ENCODE results near the gene MUCL3. TPM values are rescaled to one million over a fixed set of nuclear protein-coding genes. Genes with fewer than 3 reads are reported as not detected.

Gene MUCL3
- total RNA-seq, 1 experiment from 2014 or later, result 0.15 TPM

DNA sequence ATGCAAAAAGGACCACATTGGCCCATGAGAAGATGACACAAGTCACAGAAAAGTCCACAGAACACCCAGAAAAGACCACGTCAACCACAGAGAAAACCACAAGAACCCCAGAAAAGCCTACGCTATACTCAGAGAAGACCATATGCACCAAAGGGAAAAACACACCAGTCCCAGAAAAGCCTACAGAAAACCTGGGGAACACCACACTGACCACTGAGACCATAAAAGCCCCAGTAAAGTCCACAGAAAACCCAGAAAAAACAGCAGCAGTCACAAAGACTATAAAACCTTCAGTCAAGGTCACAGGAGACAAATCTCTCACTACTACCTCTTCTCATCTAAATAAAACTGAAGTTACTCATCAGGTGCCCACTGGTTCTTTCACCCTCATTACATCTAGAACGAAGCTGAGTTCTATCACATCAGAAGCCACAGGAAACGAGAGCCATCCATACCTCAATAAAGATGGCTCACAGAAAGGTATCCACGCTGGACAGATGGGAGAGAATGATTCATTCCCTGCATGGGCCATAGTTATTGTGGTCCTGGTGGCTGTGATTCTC lies 11.2 kb downstream of the MUCL3 start:
- no peak for TF ChIP-seq YY1 (IDR thresholded peaks at IDR 0.05; ENCODE audit: extremely low read depth, insufficient replicate concordance, low read depth, low read length)
- TF ChIP-seq, protein P1, sequence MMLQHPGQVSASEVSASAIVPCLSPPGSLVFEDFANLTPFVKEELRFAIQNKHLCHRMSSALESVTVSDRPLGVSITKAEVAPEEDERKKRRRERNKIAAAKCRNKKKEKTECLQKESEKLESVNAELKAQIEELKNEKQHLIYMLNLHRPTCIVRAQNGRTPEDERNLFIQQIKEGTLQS (IDR thresholded peaks at IDR 0.05), result no peak
- no peak for TF ChIP-seq ZFX (IDR thresholded peaks at IDR 0.05)
- TF ChIP-seq CBX3 (IDR thresholded peaks at IDR 0.05; ENCODE audit: low read depth), result no peak
- TF ChIP-seq EGR1 (IDR thresholded peaks at IDR 0.05; ENCODE audit: low read depth), result no peak
- no peak for TF ChIP-seq SRF (IDR thresholded peaks at IDR 0.05; ENCODE audit: low read depth)
- TF ChIP-seq RAD21 (IDR thresholded peaks at IDR 0.05; ENCODE audit: low read depth), result no peak
- TF ChIP-seq EZH2phosphoT487 (IDR thresholded peaks at IDR 0.05; ENCODE audit: borderline replicate concordance), result no peak
- TF ChIP-seq, protein P2, sequence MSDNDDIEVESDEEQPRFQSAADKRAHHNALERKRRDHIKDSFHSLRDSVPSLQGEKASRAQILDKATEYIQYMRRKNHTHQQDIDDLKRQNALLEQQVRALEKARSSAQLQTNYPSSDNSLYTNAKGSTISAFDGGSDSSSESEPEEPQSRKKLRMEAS (IDR thresholded peaks at IDR 0.05), result no peak
- Histone ChIP-seq H3K79me2 (ENCODE audit: insufficient read depth, low read length) (no peaks in the 10 kb centered on the region), H3K4me1 (ENCODE audit: control insufficient read depth in 1 of 2, insufficient read depth in 2 of 2, low read length in 2 of 2) (no peaks in the 10 kb centered on the region), H2AFZ (ENCODE audit: low read depth, low read length, poor library complexity, severe bottlenecking) (no peak overlapping the region), H3K27me3 (ENCODE audit: insufficient read depth, low read length) (no peaks in the 10 kb centered on the region), H3K9me2 (ENCODE audit: insufficient read depth) (no peaks in the 10 kb centered on the region), H3K36me3 (ENCODE audit: control insufficient read depth in 1 of 2, insufficient read depth in 2 of 2, low read length in 2 of 2) (no peaks in the 10 kb centered on the region), H3K27ac (ENCODE audit: low read depth, low read length) (no peak overlapping the region), H3K9me3 (ENCODE audit: control insufficient read depth in 1 of 2, insufficient read depth in 1 of 2, low read depth in 1 of 2, low read length in 2 of 2) (no peaks in the 10 kb centered on the region), H3K4me2 (ENCODE audit: low read length) (no peak overlapping the region), H3K9ac (ENCODE audit: low read length) (no peak overlapping the region), H4K20me1 (ENCODE audit: insufficient read depth) (no peaks in the 10 kb centered on the region), H3K4me3 (replicated peaks in 1 of 2; ENCODE audit: low read depth in 1 of 2, low read length in 2 of 2) (no peak overlapping the region)
- ChIA-PET POLR2A (no interaction called here), RAD21 (ENCODE audit: low non-redundant PET in 1 of 2, low total read pairs in 2 of 2, uncharacterized antibody in 2 of 2, unreplicated experiment in 2 of 2) (no interaction called here), CTCF (no interaction called here)
- ATAC-seq, result no peak
- BruUV-seq (replicated peaks), result no TSS peak
- intact Hi-C loops (cut with micrococcal nuclease), result no loop called here
- no peak for DNase-seq (ENCODE audit: low read depth, low spot score)

DNA sequence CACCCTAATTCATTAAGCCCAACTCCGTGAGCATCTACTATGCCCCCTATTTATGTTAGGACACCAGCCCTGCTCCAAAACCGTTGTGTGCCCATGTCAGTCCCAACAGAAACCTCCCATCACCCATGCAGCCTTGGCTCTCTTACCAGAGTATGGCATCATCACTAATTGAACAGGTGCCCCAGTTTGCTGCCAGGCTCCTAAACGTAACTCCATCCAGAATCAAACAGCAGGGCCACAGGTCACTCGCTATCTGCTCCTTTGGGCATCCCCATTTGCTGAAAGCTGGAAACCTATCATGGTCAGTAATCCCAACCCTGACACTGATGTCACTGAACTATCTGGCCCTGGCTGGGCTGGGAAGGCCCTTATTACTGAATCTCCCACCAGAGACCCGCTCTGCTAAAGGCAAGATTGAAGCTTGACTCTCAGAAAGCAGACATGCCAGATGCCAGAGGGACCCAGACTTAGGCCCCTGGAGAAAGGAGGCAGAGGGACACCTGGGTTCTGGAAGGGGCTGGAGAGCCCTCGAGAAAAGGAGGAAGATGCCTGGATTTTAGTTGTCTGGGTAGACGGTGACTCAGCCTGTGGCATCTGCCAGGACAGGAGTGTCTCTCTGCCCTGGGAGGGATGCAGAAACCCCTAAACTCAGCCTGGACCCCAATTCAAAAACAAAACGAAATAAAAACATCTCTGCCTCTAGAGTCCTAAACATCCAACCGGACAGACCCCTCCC lies 14.0 kb downstream of the MUCL3 start:
- CTCF ChIA-PET, result no interaction called here
- no peak overlapping the region for H3K4me2 ChIP-seq (ENCODE audit: low read length)
- no peak overlapping the region for H3K4me3 ChIP-seq (replicated peaks in 1 of 2; ENCODE audit: low read depth in 1 of 2, low read length in 2 of 2)
- H3K79me2 ChIP-seq (ENCODE audit: insufficient read depth, low read length), result no peaks in the 10 kb centered on the region
- POLR2A ChIA-PET, result no interaction called here
- no peaks in the 10 kb centered on the region for H4K20me1 ChIP-seq (ENCODE audit: insufficient read depth)
- H3K9me3 ChIP-seq (ENCODE audit: control insufficient read depth in 1 of 2, insufficient read depth in 1 of 2, low read depth in 1 of 2, low read length in 2 of 2), result no peaks in the 10 kb centered on the region
- H2AFZ ChIP-seq (ENCODE audit: low read depth, low read length, poor library complexity, severe bottlenecking), result no peak overlapping the region
- no peak for DNase-seq (ENCODE audit: low read depth, low spot score)
- no peak overlapping the region for H3K9ac ChIP-seq (ENCODE audit: low read length)
- no TSS peak for BruUV-seq (replicated peaks)
- no peaks in the 10 kb centered on the region for H3K36me3 ChIP-seq (ENCODE audit: control insufficient read depth in 1 of 2, insufficient read depth in 2 of 2, low read length in 2 of 2)
- ATAC-seq, result no peak
- H3K9me2 ChIP-seq (ENCODE audit: insufficient read depth), result no peaks in the 10 kb centered on the region
- H3K4me1 ChIP-seq (ENCODE audit: control insufficient read depth in 1 of 2, insufficient read depth in 2 of 2, low read length in 2 of 2), result no peaks in the 10 kb centered on the region
- RAD21 ChIA-PET (ENCODE audit: low non-redundant PET in 1 of 2, low total read pairs in 2 of 2, uncharacterized antibody in 2 of 2, unreplicated experiment in 2 of 2), result no interaction called here
- H3K27ac ChIP-seq (ENCODE audit: low read depth, low read length), result no peak overlapping the region
- H3K27me3 ChIP-seq (ENCODE audit: insufficient read depth, low read length), result no peaks in the 10 kb centered on the region
- intact Hi-C loops (cut with micrococcal nuclease), result no loop called here
- TF ChIP-seq YY1 (IDR thresholded peaks at IDR 0.05; ENCODE audit: extremely low read depth, insufficient replicate concordance, low read depth, low read length), result no peak
- no peak for TF ChIP-seq TCF7L2 (IDR thresholded peaks at IDR 0.05; ENCODE audit: borderline replicate concordance, extremely low read depth, insufficient read depth, insufficient read length)
- TF ChIP-seq, protein P3, sequence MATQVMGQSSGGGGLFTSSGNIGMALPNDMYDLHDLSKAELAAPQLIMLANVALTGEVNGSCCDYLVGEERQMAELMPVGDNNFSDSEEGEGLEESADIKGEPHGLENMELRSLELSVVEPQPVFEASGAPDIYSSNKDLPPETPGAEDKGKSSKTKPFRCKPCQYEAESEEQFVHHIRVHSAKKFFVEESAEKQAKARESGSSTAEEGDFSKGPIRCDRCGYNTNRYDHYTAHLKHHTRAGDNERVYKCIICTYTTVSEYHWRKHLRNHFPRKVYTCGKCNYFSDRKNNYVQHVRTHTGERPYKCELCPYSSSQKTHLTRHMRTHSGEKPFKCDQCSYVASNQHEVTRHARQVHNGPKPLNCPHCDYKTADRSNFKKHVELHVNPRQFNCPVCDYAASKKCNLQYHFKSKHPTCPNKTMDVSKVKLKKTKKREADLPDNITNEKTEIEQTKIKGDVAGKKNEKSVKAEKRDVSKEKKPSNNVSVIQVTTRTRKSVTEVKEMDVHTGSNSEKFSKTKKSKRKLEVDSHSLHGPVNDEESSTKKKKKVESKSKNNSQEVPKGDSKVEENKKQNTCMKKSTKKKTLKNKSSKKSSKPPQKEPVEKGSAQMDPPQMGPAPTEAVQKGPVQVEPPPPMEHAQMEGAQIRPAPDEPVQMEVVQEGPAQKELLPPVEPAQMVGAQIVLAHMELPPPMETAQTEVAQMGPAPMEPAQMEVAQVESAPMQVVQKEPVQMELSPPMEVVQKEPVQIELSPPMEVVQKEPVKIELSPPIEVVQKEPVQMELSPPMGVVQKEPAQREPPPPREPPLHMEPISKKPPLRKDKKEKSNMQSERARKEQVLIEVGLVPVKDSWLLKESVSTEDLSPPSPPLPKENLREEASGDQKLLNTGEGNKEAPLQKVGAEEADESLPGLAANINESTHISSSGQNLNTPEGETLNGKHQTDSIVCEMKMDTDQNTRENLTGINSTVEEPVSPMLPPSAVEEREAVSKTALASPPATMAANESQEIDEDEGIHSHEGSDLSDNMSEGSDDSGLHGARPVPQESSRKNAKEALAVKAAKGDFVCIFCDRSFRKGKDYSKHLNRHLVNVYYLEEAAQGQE (IDR thresholded peaks at IDR 0.05; ENCODE audit: low read depth), result no peak
- TF ChIP-seq EZH2phosphoT487 (IDR thresholded peaks at IDR 0.05; ENCODE audit: borderline replicate concordance), result no peak
- no peak for TF ChIP-seq ZNF274 (IDR thresholded peaks at IDR 0.05; ENCODE audit: low read depth, low read length)
- TF ChIP-seq SRF (IDR thresholded peaks at IDR 0.05; ENCODE audit: low read depth), result no peak
- no peak for TF ChIP-seq RAD21 (IDR thresholded peaks at IDR 0.05; ENCODE audit: low read depth)
- no peak for TF ChIP-seq ELF1 (IDR thresholded peaks at IDR 0.05; ENCODE audit: borderline replicate concordance, low read depth)
- no peak for TF ChIP-seq EZH2 (IDR thresholded peaks at IDR 0.05)
